ENCODE data around the gene MTURN. TPM values are rescaled to one million over a fixed set of nuclear protein-coding genes. Genes with fewer than 3 reads are reported as not detected.
"Not testable (repeated sequence)": the region's sequence is repeated elsewhere in the genome, so short reads cannot be mapped to it uniquely, and the experiment has no call there.

The MTURN gene
- total RNA-seq: 3.8 and 4.2 TPM in 2 replicates

GRCh38 chr7:30134611-30135300 lies at the start of gene MTURN:
TSS of gene MTURN (plus strand) at chr7:30134986. CDS start at chr7:30135137, 151 bp downstream.
- Mint-ChIP-seq H3K36me3 (ENCODE audit: low read depth) (no peaks in the 10 kb centered on the region), H3K27ac (peak within 1 kb of the TSS; percentile 81), H3K4me3 (peak within 1 kb of the TSS; percentile 92), H3K9me3 (no peaks in the 10 kb centered on the region), H3K4me1 (peaks cover 10% of the 10 kb centered on the region), H3K27me3 (peaks cover 35% of the 10 kb centered on the region)
- peak; percentile 96 for DNase-seq
- intact Hi-C loops (cut with micrococcal nuclease): loop anchor here (1.0 to 10.0 kb wide), 3 partner anchors 28 to 460 kb away; partner anchors contain the start of genes GARS1 and NOD1

GRCh38 chr7:30086529-30086928 lies 48.3 kb upstream of the MTURN start:
- no peak overlapping the region for H3K4me3 Mint-ChIP-seq
- H3K9me3 Mint-ChIP-seq: no peaks in the 10 kb centered on the region
- H3K27ac Mint-ChIP-seq: no peak overlapping the region
- peaks cover 3% of the 10 kb centered on the region for H3K4me1 Mint-ChIP-seq
- no peak for DNase-seq
- no peaks in the 10 kb centered on the region for H3K36me3 Mint-ChIP-seq (ENCODE audit: low read depth)
- intact Hi-C loops (cut with micrococcal nuclease): no loop called here
- H3K27me3 Mint-ChIP-seq: no peaks in the 10 kb centered on the region

- H3K9me3 Mint-ChIP-seq: no peaks in the 10 kb centered on the region
- H3K4me3 Mint-ChIP-seq: no peak overlapping the region
- no peak overlapping the region for H3K27ac Mint-ChIP-seq
- no peak for DNase-seq
- H3K36me3 Mint-ChIP-seq (ENCODE audit: low read depth): no peaks in the 10 kb centered on the region
- peaks cover 3% of the 10 kb centered on the region for H3K4me1 Mint-ChIP-seq
- intact Hi-C loops (cut with micrococcal nuclease): no loop called here
- no peaks in the 10 kb centered on the region for H3K27me3 Mint-ChIP-seq
These were observed 47.4 kb upstream of the MTURN start for GRCh38 chr7:30087371-30087770.

- no peaks in the 10 kb centered on the region for H3K36me3 Mint-ChIP-seq (ENCODE audit: low read depth)
- DNase-seq: no peak
- H3K4me1 Mint-ChIP-seq: peaks cover 3% of the 10 kb centered on the region
- no peak overlapping the region for H3K27ac Mint-ChIP-seq
- no peaks in the 10 kb centered on the region for H3K27me3 Mint-ChIP-seq
- H3K9me3 Mint-ChIP-seq: no peaks in the 10 kb centered on the region
- no peak overlapping the region for H3K4me3 Mint-ChIP-seq
- intact Hi-C loops (cut with micrococcal nuclease): no loop called here
These were observed 46.4 kb upstream of the MTURN start for GRCh38 chr7:30088362-30088761.

GRCh38 chr7:30090111-30090510 lies 44.7 kb upstream of the MTURN start:
- Mint-ChIP-seq H3K27me3 (no peaks in the 10 kb centered on the region), H3K36me3 (ENCODE audit: low read depth) (no peaks in the 10 kb centered on the region), H3K9me3 (no peaks in the 10 kb centered on the region), H3K27ac (no peak overlapping the region), H3K4me3 (no peak overlapping the region), H3K4me1 (peaks cover 3% of the 10 kb centered on the region)
- intact Hi-C loops (cut with micrococcal nuclease): no loop called here
- no peak for DNase-seq

- no peaks in the 10 kb centered on the region for H3K36me3 Mint-ChIP-seq (ENCODE audit: low read depth)
- H3K27me3 Mint-ChIP-seq: no peaks in the 10 kb centered on the region
These were observed 43.3 kb upstream of the MTURN start for GRCh38 chr7:30091491-30091912.

GRCh38 chr7:30091987-30092386 lies 42.8 kb upstream of the MTURN start:
- Mint-ChIP-seq H3K36me3 (ENCODE audit: low read depth) (no peaks in the 10 kb centered on the region), H3K4me3 (no peak overlapping the region), H3K4me1 (peaks cover 3% of the 10 kb centered on the region), H3K27ac (no peak overlapping the region), H3K27me3 (no peaks in the 10 kb centered on the region), H3K9me3 (no peaks in the 10 kb centered on the region)
- intact Hi-C loops (cut with micrococcal nuclease): no loop called here
- DNase-seq: no peak

More at GRCh38 chr7:30091491-30091912, 43.3 kb upstream of the MTURN start:
- intact Hi-C loops (cut with micrococcal nuclease): no loop called here
- no peaks in the 10 kb centered on the region for H3K9me3 Mint-ChIP-seq
- H3K27ac Mint-ChIP-seq: no peak overlapping the region
- H3K4me1 Mint-ChIP-seq: peaks cover 3% of the 10 kb centered on the region
- H3K4me3 Mint-ChIP-seq: no peak overlapping the region
- DNase-seq: no peak

- H3K4me3 Mint-ChIP-seq: no peak overlapping the region
- H3K27me3 Mint-ChIP-seq: no peaks in the 10 kb centered on the region
- H3K27ac Mint-ChIP-seq: no peak overlapping the region
- DNase-seq: no peak
- intact Hi-C loops (cut with micrococcal nuclease): no loop called here
- H3K9me3 Mint-ChIP-seq: peaks cover 6% of the 10 kb centered on the region
- no peaks in the 10 kb centered on the region for H3K4me1 Mint-ChIP-seq
- H3K36me3 Mint-ChIP-seq (ENCODE audit: low read depth): no peaks in the 10 kb centered on the region
These were observed 41.3 kb upstream of the MTURN start for GRCh38 chr7:30093420-30093952.

- H3K36me3 Mint-ChIP-seq (ENCODE audit: low read depth); intact Hi-C loops (cut with micrococcal nuclease); H3K27ac Mint-ChIP-seq; H3K4me1 Mint-ChIP-seq; H3K4me3 Mint-ChIP-seq; H3K27me3 Mint-ChIP-seq; DNase-seq: not testable (repeated sequence)
- peaks cover 11% of the 10 kb centered on the region for H3K9me3 Mint-ChIP-seq
These were observed 36.2 kb upstream of the MTURN start for GRCh38 chr7:30098599-30098998.

- intact Hi-C loops (cut with micrococcal nuclease): no loop called here
- no peaks in the 10 kb centered on the region for H3K36me3 Mint-ChIP-seq (ENCODE audit: low read depth)
- H3K4me3 Mint-ChIP-seq: no peak overlapping the region
- no peaks in the 10 kb centered on the region for H3K4me1 Mint-ChIP-seq
- no peak overlapping the region for H3K27ac Mint-ChIP-seq
- DNase-seq: no peak
- H3K9me3 Mint-ChIP-seq: peaks cover 9% of the 10 kb centered on the region
- peaks cover 4% of the 10 kb centered on the region for H3K27me3 Mint-ChIP-seq
These were observed 32.5 kb upstream of the MTURN start for GRCh38 chr7:30102281-30102680.

- H3K4me3 Mint-ChIP-seq: no peak overlapping the region
- peaks cover 5% of the 10 kb centered on the region for H3K9me3 Mint-ChIP-seq
- H3K36me3 Mint-ChIP-seq (ENCODE audit: low read depth): no peaks in the 10 kb centered on the region
- DNase-seq: no peak
- intact Hi-C loops (cut with micrococcal nuclease): no loop called here
- H3K4me1 Mint-ChIP-seq: no peaks in the 10 kb centered on the region
- no peak overlapping the region for H3K27ac Mint-ChIP-seq
- peaks cover 4% of the 10 kb centered on the region for H3K27me3 Mint-ChIP-seq
These were observed 30.6 kb upstream of the MTURN start for GRCh38 chr7:30104157-30104556.

GRCh38 chr7:30112103-30112713 lies 22.6 kb upstream of the MTURN start:
- intact Hi-C loops (cut with micrococcal nuclease): no loop called here
- DNase-seq: no peak
- Mint-ChIP-seq H3K4me1 (peaks cover 3% of the 10 kb centered on the region), H3K36me3 (ENCODE audit: low read depth) (peaks cover 2% of the 10 kb centered on the region), H3K27ac (no peak overlapping the region), H3K27me3 (no peaks in the 10 kb centered on the region), H3K9me3 (peaks cover 16% of the 10 kb centered on the region), H3K4me3 (no peak overlapping the region)

GRCh38 chr7:30113144-30113543 lies 21.6 kb upstream of the MTURN start:
- Mint-ChIP-seq H3K4me3 (no peak overlapping the region), H3K9me3 (peaks cover 16% of the 10 kb centered on the region), H3K27ac (no peak overlapping the region), H3K27me3 (no peaks in the 10 kb centered on the region), H3K4me1 (peaks cover 3% of the 10 kb centered on the region), H3K36me3 (ENCODE audit: low read depth) (peaks cover 2% of the 10 kb centered on the region)
- intact Hi-C loops (cut with micrococcal nuclease): no loop called here
- DNase-seq: no peak

GRCh38 chr7:30114536-30115238 lies 20.1 kb upstream of the MTURN start:
- intact Hi-C loops (cut with micrococcal nuclease): no loop called here
- H3K36me3 Mint-ChIP-seq (ENCODE audit: low read depth): peaks cover 2% of the 10 kb centered on the region

More at GRCh38 chr7:30114536-30115238, 20.1 kb upstream of the MTURN start:
- Mint-ChIP-seq H3K27me3 (no peaks in the 10 kb centered on the region), H3K4me1 (peaks cover 3% of the 10 kb centered on the region), H3K4me3 (no peak overlapping the region), H3K9me3 (peaks cover 16% of the 10 kb centered on the region), H3K27ac (no peak overlapping the region)
- DNase-seq: no peak

All from activated CD4-positive, alpha-beta T cell treated with anti-CD3 and anti-CD28 coated beads, Interleukin-2, amount 10 ng/mL, durations not matched to agents 24 days and 14 days (primary cell).